Smooth muscle cell (in vitro differentiated cells): Measurements from ENCODE around the gene KCNJ18. TPM values are rescaled to one million over a fixed set of nuclear protein-coding genes. Genes with fewer than 3 reads are reported as not detected.
"Not testable (repeated sequence)": the region's sequence is repeated elsewhere in the genome, so short reads cannot be mapped to it uniquely, and the experiment has no call there.

Experiments used
- DNase-seq: peaks from one replicate; lab custom pipeline; 2025; ENCODE audit not compliant: unreplicated experiment; lab: John Stamatoyannopoulos, UW
- H2AFZ ChIP-seq: fragments of 200-600 bp; sonication (generic); 2 replicates; pipeline ENCODE4 v1.6.0; 2016; ENCODE audit warnings: antibody characterized with exemption, low read depth, mild to moderate bottlenecking
- H3F3A ChIP-seq: fragments of 200-600 bp; sonication (generic); 2 replicates; pipeline ENCODE4 v1.6.0; 2017; ENCODE audit warnings: antibody characterized with exemption, low read depth
- H3K27ac ChIP-seq: fragments of 200-600 bp; sonication (generic); 2 replicates; pipeline ENCODE4 v1.5.1; 2016; ENCODE audit warnings: low read depth, mild to moderate bottlenecking
- H3K27me3 ChIP-seq: fragments of 200-600 bp; sonication (generic); 2 replicates; pipeline ENCODE4 v1.6.1; 2016; ENCODE audit warnings: low read depth, mild to moderate bottlenecking
- H3K36me3 ChIP-seq: fragments of 200-600 bp; sonication (generic); 2 replicates; pipeline ENCODE4 v1.5.1; 2016; ENCODE audit warnings: low read depth
- H3K4me1 ChIP-seq: fragments of 200-600 bp; sonication (generic); 2 replicates; pipeline ENCODE4 v1.5.1; 2016; ENCODE audit warnings: low read depth
- H3K4me2 ChIP-seq: fragments of 200-600 bp; sonication (generic); 2 replicates; pipeline ENCODE4 v1.6.0; 2016; ENCODE audit warnings: mild to moderate bottlenecking
- H3K4me3 ChIP-seq: fragments of 200-600 bp; sonication (generic); 2 replicates; pipeline ENCODE4 v1.5.1; 2016; ENCODE audit warnings: mild to moderate bottlenecking
- H3K79me2 ChIP-seq: fragments of 200-600 bp; sonication (generic); 2 replicates; pipeline ENCODE4 v1.6.0; 2016; ENCODE audit warnings: low read depth, mild to moderate bottlenecking
- H3K9ac ChIP-seq: fragments of 200-600 bp; sonication (generic); 2 replicates; pipeline ENCODE4 v1.6.0; 2016; ENCODE audit warnings: low read depth
- H3K9me3 ChIP-seq: fragments of 200-600 bp; sonication (generic); replicated peaks from 2 replicates; pipeline ENCODE4 v1.5.1; 2016; ENCODE audit warnings: low read depth
- H4K20me1 ChIP-seq: fragments of 200-600 bp; sonication (generic); 2 replicates; pipeline ENCODE4 v1.6.0; 2016; ENCODE audit warnings: low read depth
- WGBS: methylation state at CpG from one replicate; pipeline ENCODE4 v1.1.7; 2016; ENCODE audit warnings: low lambda C conversion rate; 5-methylcytosine and 5-hydroxymethylcytosine counted together
- polyA plus RNA-seq: library from polyadenylated mRNA; unstranded; fragments of >200 nt; fragmentation: Nextera tagmentation; extraction: Ambion mirVana; gene quantifications from 2 replicates; pipeline ENCODE4 v1.2.1, GENCODE V29; 2016
- total RNA-seq: library from RNA; depleted of rRNA; stranded (reverse); fragments of >200 nt; gene quantifications from 2 replicates; pipeline ENCODE4 v1.2.3, GENCODE V29; 2014
- TF ChIP-seq, protein P1 (sequence below): fragments of 200-600 bp; sonication (generic); IDR thresholded peaks from 2 replicates; pipeline ENCODE4 v1.5.1; 2017; ENCODE audit warnings: borderline replicate concordance, mild to moderate bottlenecking, antibody characterized with exemption; ENCODE audit not compliant: insufficient read depth, poor library complexity, severe bottlenecking

The KCNJ18 gene
- total and polyA plus RNA-seq, 2 experiments from 2014 or later = not detected

DNA sequence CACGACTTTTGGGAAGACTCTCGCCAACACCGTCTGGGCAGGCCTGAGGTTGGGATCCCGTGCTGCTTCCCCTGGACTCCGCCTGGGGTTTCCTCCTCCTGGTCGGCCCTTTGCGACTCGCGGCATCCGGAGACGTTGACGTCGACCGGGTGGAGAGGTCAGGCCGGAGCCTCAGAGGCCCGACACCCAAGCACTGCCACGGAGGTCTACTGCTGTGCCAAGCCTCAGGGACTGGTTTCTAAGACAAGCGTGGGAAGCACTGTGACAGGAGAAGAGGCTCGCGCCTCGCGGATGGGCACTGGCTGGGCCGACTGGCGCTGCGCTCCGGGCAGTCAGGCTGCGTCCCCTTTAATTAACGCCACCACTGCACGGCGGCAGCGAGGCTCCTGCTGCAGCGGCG, 7.9 kb upstream of the KCNJ18 start:
- not testable (repeated sequence) for H3K27me3 ChIP-seq, DNase-seq, H3K27ac ChIP-seq, H4K20me1 ChIP-seq, H3K4me2 ChIP-seq, H3K4me3 ChIP-seq, H3F3A ChIP-seq, H3K9me3 ChIP-seq, H2AFZ ChIP-seq, H3K79me2 ChIP-seq, H3K9ac ChIP-seq, H3K4me1 ChIP-seq, H3K36me3 ChIP-seq
- 90% methylated on average over 22 of the region's 33 CpGs for WGBS

DNA sequence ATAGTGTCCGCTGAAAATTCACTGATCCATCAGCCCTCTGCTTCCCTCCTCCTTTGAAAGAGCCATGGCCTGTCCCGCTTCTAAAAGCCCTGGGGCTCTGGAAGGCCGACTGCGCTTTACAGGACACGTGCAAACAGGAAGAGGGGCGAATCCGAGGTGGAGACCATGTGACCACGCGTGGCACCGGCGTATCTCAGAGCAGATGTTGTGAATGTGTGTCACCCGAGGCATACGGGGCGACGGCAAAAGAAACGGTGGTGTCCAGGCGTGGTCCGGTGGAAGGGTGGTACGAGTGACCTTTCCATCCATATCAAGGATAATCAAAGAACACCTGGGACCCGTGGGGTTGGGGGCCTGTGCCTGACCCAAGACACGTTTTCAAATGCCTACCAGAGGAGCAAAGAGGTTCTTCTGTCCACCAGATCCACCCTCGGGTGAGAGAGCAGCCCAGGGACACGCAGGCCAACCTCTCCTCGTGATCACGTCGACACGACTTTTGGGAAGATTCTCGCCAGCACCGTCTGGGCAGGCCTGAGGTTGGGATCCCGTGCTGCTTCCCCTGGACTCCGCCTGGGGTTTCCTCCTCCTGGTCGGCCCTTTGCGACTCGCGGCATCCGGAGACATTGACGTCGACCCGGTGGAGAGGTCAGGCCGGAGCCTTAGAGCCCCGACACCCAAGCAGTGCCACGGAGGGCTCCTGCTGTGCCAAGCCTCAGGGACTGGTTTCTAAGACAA, 7.1 kb upstream of the KCNJ18 start:
- not testable (repeated sequence) for H3K4me1 ChIP-seq, H3K9ac ChIP-seq, H3K27me3 ChIP-seq, DNase-seq, H3F3A ChIP-seq, H3K4me2 ChIP-seq, H3K36me3 ChIP-seq, H3K27ac ChIP-seq, H2AFZ ChIP-seq, H4K20me1 ChIP-seq, H3K9me3 ChIP-seq, H3K4me3 ChIP-seq, H3K79me2 ChIP-seq
- WGBS = 85% methylated on average over 39 of the region's 42 CpGs

DNA sequence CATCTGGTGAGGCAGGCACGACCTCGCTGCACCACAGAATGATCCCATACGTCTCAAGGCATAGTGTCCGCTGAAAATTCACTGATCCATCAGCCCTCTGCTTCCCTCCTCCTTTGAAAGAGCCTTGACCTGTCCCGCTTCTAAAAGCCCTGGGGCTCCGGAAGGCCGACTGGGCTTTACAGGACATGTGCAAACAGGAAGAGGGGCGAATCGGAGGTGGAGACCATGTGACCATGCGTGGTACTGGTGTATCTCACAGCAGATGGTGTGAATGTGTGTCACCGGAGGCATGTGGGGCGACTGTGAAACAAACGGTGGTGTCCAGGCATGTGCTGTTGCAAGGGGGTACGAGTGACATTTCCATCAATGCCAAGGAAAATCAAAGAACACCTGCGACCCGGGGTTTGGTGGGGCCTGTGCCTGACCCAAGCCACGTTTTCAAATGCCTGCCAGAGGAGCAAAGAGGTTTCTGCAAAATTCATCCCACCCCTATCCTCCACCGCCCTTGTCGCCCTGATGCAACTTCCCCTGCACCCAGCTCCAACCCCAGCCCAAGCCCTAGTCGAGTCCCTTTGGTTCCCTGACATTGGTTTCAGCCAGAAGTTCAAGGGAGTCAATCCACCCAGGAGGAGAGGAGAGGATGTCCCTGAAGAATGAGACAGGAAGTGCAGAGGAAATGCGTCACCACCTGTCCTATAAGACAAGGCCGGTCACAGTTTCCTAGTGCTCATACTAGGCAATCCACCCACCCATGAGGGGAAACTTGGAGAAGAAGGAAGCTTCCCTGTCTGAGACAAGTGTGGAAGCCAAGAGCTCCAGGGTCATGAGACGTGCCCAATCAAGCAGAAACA, 5.9 kb upstream of the KCNJ18 start:
- Histone ChIP-seq H3K36me3 (no peaks in the 10 kb centered on the region), H3K9me3 (no peaks in the 10 kb centered on the region), H3K27ac (no peak overlapping the region)

DNA sequence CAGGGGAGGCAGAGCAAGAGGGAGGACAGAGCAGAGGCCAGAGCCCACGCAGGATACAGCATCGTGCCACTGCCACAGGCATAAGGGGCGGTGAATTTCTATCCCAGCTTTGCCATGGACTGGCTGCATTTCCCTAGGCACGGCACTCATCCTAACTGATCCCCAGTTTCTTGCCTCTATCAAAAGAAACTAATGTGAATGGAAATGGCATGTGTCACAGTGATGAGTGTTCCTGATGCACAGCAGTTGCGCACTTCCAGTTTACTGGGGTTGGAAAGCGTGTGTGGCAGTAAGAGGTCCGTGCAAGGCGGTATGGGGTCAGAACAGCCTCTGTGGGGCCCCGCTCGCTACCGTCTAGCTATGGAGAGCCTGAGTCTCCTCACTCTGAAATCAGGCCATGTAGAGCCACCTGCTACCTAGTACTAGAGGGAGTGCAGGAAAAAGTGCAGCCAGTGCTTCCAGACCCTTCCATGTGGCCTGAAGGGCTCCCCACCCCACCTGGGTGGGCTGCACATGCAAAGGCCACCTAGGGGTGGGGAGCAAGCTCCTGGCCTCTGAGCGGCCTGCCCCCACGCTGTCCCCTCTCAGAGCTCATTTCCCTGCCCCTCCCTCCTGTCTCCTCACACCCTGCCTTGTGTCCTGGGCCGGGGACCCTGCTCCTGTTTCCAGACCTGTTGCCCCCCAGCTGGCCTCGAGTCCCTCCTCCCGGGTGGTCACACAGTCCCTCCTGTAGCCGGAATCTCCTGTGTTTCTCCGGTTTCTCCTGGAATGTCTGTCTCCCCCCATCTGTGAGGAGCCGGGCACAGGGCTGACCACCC, 5.0 kb upstream of the KCNJ18 start:
- Histone ChIP-seq H3K4me2 (no peak overlapping the region), H3F3A (no peaks in the 10 kb centered on the region), H3K27ac (no peak overlapping the region), H3K4me1 (no peaks in the 10 kb centered on the region), H3K79me2 (no peaks in the 10 kb centered on the region), H3K9me3 (no peaks in the 10 kb centered on the region), H2AFZ (no peak overlapping the region), H3K27me3 (no peaks in the 10 kb centered on the region), H3K9ac (no peak overlapping the region), H3K36me3 (no peaks in the 10 kb centered on the region), H3K4me3 (no peak overlapping the region), H4K20me1 (no peaks in the 10 kb centered on the region)
- no peak for DNase-seq
- TF ChIP-seq, protein P1, sequence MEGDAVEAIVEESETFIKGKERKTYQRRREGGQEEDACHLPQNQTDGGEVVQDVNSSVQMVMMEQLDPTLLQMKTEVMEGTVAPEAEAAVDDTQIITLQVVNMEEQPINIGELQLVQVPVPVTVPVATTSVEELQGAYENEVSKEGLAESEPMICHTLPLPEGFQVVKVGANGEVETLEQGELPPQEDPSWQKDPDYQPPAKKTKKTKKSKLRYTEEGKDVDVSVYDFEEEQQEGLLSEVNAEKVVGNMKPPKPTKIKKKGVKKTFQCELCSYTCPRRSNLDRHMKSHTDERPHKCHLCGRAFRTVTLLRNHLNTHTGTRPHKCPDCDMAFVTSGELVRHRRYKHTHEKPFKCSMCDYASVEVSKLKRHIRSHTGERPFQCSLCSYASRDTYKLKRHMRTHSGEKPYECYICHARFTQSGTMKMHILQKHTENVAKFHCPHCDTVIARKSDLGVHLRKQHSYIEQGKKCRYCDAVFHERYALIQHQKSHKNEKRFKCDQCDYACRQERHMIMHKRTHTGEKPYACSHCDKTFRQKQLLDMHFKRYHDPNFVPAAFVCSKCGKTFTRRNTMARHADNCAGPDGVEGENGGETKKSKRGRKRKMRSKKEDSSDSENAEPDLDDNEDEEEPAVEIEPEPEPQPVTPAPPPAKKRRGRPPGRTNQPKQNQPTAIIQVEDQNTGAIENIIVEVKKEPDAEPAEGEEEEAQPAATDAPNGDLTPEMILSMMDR = no peak
- WGBS = 75% methylated on average over 18 of the region's 19 CpGs

More for the DNA sequence above, 5.9 kb upstream of the KCNJ18 start:
- H2AFZ ChIP-seq = no peak overlapping the region
- TF ChIP-seq, protein P1 = no peak
- H3K79me2 ChIP-seq = no peaks in the 10 kb centered on the region
- H3K4me2 ChIP-seq = no peak overlapping the region
- H3F3A ChIP-seq = no peaks in the 10 kb centered on the region
- no peak overlapping the region for H3K9ac ChIP-seq
- no peaks in the 10 kb centered on the region for H3K4me1 ChIP-seq
- H3K27me3 ChIP-seq = no peaks in the 10 kb centered on the region
- H4K20me1 ChIP-seq = no peaks in the 10 kb centered on the region
- WGBS = 67% methylated on average over 23 of the region's 23 CpGs
- H3K4me3 ChIP-seq = no peak overlapping the region
- DNase-seq = no peak
